Coronary artery (tissue), 2 donors: ENCODE data around the gene CAMK1.

ENCODE experiments used
- DNase-seq: peaks from one replicate; pipeline ENCODE4 v3.0.0-alpha.2; 2017; ENCODE audit warnings: low spot score
- H3K27ac ChIP-seq, 2 donors: fragments of 200-600 bp; sonication (generic); one replicate each; pipeline ENCODE4 v1.5.1; 2016 to 2019
- H3K4me3 ChIP-seq: fragments of 200-600 bp; sonication (generic); 2 replicates; pipeline ENCODE4 v1.5.1; 2016; ENCODE audit warnings: mild to moderate bottlenecking, moderate library complexity
- CTCF ChIP-seq: fragments of 200-600 bp; sonication (generic); IDR thresholded peaks from one replicate; pipeline ENCODE4 v1.5.1; 2019; ENCODE audit warnings: antibody characterized with exemption

Gene CAMK1

DNA sequence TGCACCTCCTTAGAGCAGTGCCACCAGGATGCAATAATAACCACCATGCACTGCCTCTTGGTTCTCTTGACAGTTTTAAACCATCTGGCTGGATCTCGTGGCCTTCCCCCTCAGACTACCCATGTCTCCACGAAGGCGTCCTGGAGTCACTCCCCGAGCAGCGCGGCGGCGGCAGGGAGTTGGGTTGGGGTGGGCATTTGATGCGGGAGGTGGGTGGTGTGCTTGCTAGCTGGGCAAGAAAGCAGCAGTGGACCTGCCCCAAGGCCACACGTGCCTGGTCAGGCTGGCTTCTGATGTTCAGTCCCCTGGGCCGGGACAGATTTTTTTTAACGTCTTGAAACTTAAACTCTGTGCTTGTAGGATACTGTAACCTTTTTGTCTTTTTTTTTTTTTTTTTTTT is 36.4 kb upstream of the CAMK1 start:
- no peak for TF ChIP-seq CTCF
- no peak overlapping the region for H3K4me3 ChIP-seq
- H3K27ac ChIP-seq, result no peak overlapping the region
- DNase-seq, result no peak

DNA sequence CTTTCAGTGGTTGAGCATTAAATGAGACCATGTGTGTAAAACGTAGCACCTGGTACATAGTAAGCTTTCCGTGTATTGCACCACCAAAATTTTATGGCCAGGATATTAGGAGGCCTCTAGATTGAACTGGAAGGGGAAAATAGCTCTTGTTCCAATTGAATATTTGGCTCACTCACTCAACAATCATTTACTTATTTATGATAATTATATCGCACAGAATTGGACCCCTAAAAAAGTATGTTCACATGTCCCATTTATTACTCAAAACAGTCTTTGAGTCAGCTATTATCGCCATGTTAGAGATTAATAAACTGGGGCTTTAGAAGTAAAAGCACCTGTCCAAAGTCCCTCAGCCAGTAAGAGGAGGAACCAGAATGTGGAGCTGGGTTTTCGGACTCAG is 35.2 kb upstream of the CAMK1 start:
- TF ChIP-seq CTCF, result no peak

DNA sequence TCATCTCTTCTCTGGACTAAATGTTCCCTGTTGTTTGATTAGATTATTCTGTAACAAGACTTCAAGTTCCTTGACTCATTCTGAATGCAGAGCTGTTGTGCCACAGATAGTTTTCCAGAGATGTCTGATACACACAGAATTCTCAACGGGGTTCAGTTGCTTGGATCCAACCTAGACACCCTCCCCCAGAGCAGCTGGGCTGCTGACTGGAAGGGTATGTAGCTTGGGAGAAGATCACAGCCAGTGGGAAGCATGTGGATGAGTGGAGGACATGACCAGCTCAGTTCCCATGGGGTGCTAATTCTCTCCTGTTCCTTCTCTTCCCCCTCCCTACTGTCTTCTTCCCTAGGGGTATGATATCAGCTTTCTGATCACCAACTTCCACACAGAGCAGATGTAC is 33.7 kb upstream of the CAMK1 start:
- Histone ChIP-seq H3K4me3 (no peak overlapping the region), H3K27ac (no peak overlapping the region)
- TF ChIP-seq CTCF, result no peak
- DNase-seq, result no peak

More for the DNA sequence above, 35.2 kb upstream of the CAMK1 start:
- DNase-seq, result no peak
- H3K4me3 ChIP-seq, result no peak overlapping the region
- H3K27ac ChIP-seq, result no peak overlapping the region

GRCh38 chr3:9800529-9800928 is 30.8 kb upstream of the CAMK1 start:
- H3K27ac ChIP-seq, result no peak overlapping the region
- TF ChIP-seq CTCF, result no peak
- H3K4me3 ChIP-seq, result no peak overlapping the region
- no peak for DNase-seq

DNA sequence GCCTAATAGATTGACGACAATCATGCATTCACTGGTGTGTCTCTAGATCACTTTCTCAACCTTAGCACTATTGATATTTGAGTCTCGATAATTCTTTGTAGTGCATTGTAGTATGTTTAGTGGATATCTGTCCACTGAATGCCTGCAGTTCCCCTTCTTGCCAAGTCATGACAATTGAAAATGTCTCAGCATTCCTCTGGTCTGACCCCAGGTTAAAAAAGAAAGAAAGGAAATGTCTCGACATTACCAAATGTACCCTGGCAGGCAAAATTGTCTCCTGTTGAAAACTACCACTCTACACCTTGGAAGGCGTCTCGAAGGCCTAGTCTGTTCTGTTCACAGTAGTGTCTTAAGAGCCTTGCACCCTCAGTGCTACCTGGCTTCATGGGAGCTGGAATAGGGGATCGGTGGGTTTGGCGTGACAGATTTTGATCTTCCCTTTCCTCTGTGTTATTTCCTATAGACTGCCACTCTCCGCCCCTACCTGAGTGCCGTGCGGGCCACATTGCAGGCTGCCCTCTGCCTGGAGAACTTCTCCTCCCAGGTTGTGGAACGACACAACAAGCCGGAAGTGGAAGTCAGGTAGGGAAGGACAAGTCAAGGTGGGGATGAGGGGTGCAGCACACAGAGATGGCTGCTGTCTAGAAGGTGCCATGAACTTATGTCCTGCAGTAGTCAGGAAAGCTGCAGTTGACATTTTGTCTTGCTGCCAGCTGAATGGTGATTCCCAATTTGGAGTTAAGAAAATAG is 27.6 kb upstream of the CAMK1 start:
- DNase-seq, result no peak
- Histone ChIP-seq H3K27ac (no peak overlapping the region), H3K4me3 (no peak overlapping the region)
- TF ChIP-seq CTCF, result no peak

- no peak overlapping the region for H3K4me3 ChIP-seq
- no peak for TF ChIP-seq CTCF
- DNase-seq, result no peak
- no peak overlapping the region for H3K27ac ChIP-seq
These were observed 25.5 kb upstream of the CAMK1 start for GRCh38 chr3:9795207-9795606.

DNA sequence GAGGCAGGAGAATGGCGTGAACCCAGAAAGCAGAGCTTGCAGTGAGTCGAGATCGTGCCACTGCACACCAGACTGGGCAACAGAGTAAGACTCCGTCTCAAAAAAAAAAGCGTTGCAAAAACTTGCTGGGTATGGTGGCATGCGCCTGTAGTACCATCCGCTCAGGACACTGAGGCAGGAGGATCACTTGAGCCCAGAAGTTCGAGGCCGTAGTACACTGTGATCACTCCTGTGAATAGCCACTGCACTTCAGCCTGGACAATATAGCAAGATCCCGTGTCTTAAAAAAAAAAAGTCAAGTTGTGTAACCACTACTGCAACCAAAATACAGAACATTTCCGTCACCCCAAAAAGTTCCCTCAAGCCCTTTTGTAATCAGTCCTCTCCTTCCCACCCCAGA is 24.7 kb upstream of the CAMK1 start:
- DNase-seq, result no peak
- Histone ChIP-seq H3K27ac (no peak overlapping the region), H3K4me3 (peak overlapping the region; percentile 99)
- TF ChIP-seq CTCF, result no peak
